Endothelial cell of umbilical vein (primary cell): ENCODE results near the gene SEZ6L2.

Experiments
- EZH2 ChIP-seq: IDR thresholded peaks from 2 replicates; pipeline ENCODE4 v1.6.1; 2012; ENCODE audit warnings: borderline replicate concordance, low read depth, mild to moderate bottlenecking, moderate library complexity, low read length, inconsistent platforms; ENCODE audit not compliant: severe bottlenecking
- FOS ChIP-seq: IDR thresholded peaks from 2 replicates; pipeline ENCODE4 v1.6.1; 2011; ENCODE audit warnings: mild to moderate bottlenecking, low read length, moderate library complexity, borderline replicate concordance; ENCODE audit not compliant: insufficient read depth
- GATA2 ChIP-seq: IDR thresholded peaks from 2 replicates; pipeline ENCODE4 v1.7.0; 2011; ENCODE audit warnings: low read depth, mild to moderate bottlenecking, moderate library complexity, mixed read lengths, low read length; ENCODE audit not compliant: insufficient read length, insufficient read depth
- MYC ChIP-seq: IDR thresholded peaks from one replicate; pipeline ENCODE4 v1.6.1; 2011; ENCODE audit warnings: mild to moderate bottlenecking, low read depth, low read length
- POLR2A ChIP-seq: IDR thresholded peaks from 2 replicates; pipeline ENCODE4 v1.6.1; 2012; ENCODE audit warnings: low read depth, mild to moderate bottlenecking, control low read depth, low read length
- POLR2AphosphoS5 ChIP-seq: IDR thresholded peaks from 2 replicates; pipeline ENCODE4 v1.6.1; 2012; ENCODE audit warnings: low read depth, mild to moderate bottlenecking, control low read depth, low read length, moderate library complexity; ENCODE audit not compliant: insufficient read depth
- TF ChIP-seq, protein P1 (sequence below), 2 donors: IDR thresholded peaks; 1 replicate in 1 of 2; 2 replicates in 1 of 2; pipeline ENCODE4 v1.5.1; 2011; ENCODE audit warnings: low read length in 2 of 2, mild to moderate bottlenecking in 2 of 2, moderate library complexity in 2 of 2, control low read depth in 1 of 2, inconsistent platforms in 1 of 2, low read depth in 1 of 2; ENCODE audit not compliant: insufficient read depth in 1 of 2; ENCODE audit errors: extremely low read depth in 1 of 2
- TF ChIP-seq, protein P2 (sequence below): IDR thresholded peaks from 2 replicates; pipeline ENCODE4 v1.6.1; 2011; ENCODE audit not compliant: insufficient read depth, insufficient read length

DNA sequence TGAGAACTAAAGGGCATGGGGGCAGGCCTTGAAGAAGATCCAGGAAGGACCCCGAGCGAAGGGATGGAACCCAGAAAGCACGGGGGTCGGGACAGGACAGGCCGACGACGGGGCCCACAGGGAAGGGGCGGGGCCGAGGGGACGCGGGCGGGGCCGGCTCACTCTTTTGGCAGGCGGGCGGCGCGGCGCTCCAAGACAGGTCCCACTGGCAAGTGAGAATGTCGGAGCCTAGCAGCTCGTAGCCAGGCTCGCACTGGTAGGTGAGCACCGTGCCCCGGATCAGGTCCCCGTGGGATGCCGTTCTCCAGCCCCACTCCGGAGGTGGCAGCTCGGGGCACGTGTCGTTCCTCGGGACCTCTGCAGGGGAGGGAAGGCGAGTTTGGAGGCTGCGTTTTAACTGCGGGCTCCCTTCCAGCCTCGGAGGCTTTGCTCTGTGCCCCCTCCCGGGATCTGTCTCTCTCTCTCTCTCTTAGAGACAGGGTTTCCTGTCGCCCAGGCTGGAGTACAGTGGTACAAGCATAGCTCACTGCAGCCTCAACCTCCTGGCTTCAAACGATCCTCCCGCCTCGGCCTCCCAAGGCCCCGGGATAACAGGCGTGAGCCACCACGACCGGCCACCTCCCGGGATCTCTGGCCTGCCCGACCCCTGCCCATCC is 22.6 kb downstream of the SEZ6L2 start:
- TF ChIP-seq, protein P1, sequence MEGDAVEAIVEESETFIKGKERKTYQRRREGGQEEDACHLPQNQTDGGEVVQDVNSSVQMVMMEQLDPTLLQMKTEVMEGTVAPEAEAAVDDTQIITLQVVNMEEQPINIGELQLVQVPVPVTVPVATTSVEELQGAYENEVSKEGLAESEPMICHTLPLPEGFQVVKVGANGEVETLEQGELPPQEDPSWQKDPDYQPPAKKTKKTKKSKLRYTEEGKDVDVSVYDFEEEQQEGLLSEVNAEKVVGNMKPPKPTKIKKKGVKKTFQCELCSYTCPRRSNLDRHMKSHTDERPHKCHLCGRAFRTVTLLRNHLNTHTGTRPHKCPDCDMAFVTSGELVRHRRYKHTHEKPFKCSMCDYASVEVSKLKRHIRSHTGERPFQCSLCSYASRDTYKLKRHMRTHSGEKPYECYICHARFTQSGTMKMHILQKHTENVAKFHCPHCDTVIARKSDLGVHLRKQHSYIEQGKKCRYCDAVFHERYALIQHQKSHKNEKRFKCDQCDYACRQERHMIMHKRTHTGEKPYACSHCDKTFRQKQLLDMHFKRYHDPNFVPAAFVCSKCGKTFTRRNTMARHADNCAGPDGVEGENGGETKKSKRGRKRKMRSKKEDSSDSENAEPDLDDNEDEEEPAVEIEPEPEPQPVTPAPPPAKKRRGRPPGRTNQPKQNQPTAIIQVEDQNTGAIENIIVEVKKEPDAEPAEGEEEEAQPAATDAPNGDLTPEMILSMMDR (IDR thresholded peaks at IDR 0.05; ENCODE audit: extremely low read depth in 1 of 2, insufficient read depth in 1 of 2, low read depth in 1 of 2, low read length in 2 of 2) = no peak
- TF ChIP-seq MYC (no peak), FOS (no peak), POLR2A (no peak), POLR2AphosphoS5 (no peak), EZH2 (peak; percentile 81), GATA2 (no peak)
- TF ChIP-seq, protein P2, sequence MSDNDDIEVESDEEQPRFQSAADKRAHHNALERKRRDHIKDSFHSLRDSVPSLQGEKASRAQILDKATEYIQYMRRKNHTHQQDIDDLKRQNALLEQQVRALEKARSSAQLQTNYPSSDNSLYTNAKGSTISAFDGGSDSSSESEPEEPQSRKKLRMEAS = no peak
